GM12878 (cell line): ENCODE data around the gene NRSN2. TPM values are rescaled to one million over a fixed set of nuclear protein-coding genes. Genes with fewer than 3 reads are reported as not detected.

Experiments
- ATAC-seq: fragments of 200-7000 bp; cut with Tn5 transposase; 3 replicates; pipeline ENCODE4 v1.9.1; 2020; ENCODE audit warnings: mild to moderate bottlenecking, moderate library complexity
- BruUV-seq: library from RNA; stranded (reverse); fragments of 400-500 nt; replicated peaks from 2 replicates; lab custom pipeline; 2021; lab: Mats Ljungman, UMichigan
- CTCF ChIA-PET: fragments of 300-600 bp; sonication (Branson Sonifier 250); formaldehyde crosslinking; extraction: SDS; loops from one replicate; lab custom pipeline; 2021; ENCODE audit warnings: inconsistent platforms; lab: Yijun Ruan, JAX
- POLR2A ChIA-PET: fragments of 350-600 bp; formaldehyde crosslinking; extraction: SDS; loops from one replicate; lab custom pipeline; 2021; ENCODE audit warnings: inconsistent platforms; lab: Charles Lee
- RAD21 ChIA-PET: fragments of 300-600 bp; sonication (Branson Sonifier 250); formaldehyde crosslinking; loops from one replicate; lab custom pipeline; 2023; ENCODE audit warnings: antibody characterized with exemption; ENCODE audit not compliant: unreplicated experiment; lab: Charles Lee
- SMC1A ChIA-PET: fragments of 300-600 bp; sonication (Branson Sonifier 250); formaldehyde crosslinking; loops from one replicate; lab custom pipeline; 2023; ENCODE audit not compliant: unreplicated experiment, uncharacterized antibody; lab: Charles Lee
- DNase-seq: peaks from one replicate; pipeline ENCODE4 v3.0.0-alpha.2; 2011; ENCODE audit warnings: low read depth, low spot score
- FAIRE-seq: peaks from 3 replicates; lab custom pipeline; 2011; peaks lifted over from hg19 to GRCh38; lab: Jason Lieb, UNC
- H2AFZ ChIP-seq: 2 replicates; pipeline ENCODE4 v1.6.0; 2011; ENCODE audit warnings: low read depth, low read length, control low read depth; ENCODE audit not compliant: control insufficient read depth
- H3K27ac ChIP-seq: 2 replicates; pipeline ENCODE4 v1.5.1; 2011; ENCODE audit warnings: control low read depth; ENCODE audit not compliant: control insufficient read depth, insufficient read depth
- H3K27me3 ChIP-seq, 2 experiments: replicated peaks in 1 of 2; 2 replicates each; pipeline versions ENCODE4 v1.6.0 to v1.6.1; 2011; ENCODE audit warnings: low read length in 1 of 2; ENCODE audit not compliant: control insufficient read depth in 2 of 2, insufficient read depth in 2 of 2
- H3K36me3 ChIP-seq, 2 experiments: 2 replicates each; pipeline ENCODE4 v1.5.1; 2011; ENCODE audit warnings: low read length in 1 of 2; ENCODE audit not compliant: control insufficient read depth in 2 of 2, insufficient read depth in 2 of 2
- H3K4me1 ChIP-seq: 2 replicates; pipeline ENCODE4 v1.6.1; 2011; ENCODE audit warnings: mild to moderate bottlenecking, low read length, moderate library complexity, mixed read lengths; ENCODE audit not compliant: control insufficient read depth, insufficient read depth
- H3K4me2 ChIP-seq: 2 replicates; pipeline ENCODE4 v1.6.0; 2011; ENCODE audit warnings: control low read depth; ENCODE audit not compliant: control insufficient read depth, insufficient read depth
- H3K4me3 ChIP-seq: fragments of 200-600 bp; sonication (generic); 2 replicates; pipeline ENCODE4 v1.5.1; 2016
- H3K79me2 ChIP-seq: 2 replicates; pipeline ENCODE4 v1.6.0; 2011; ENCODE audit warnings: low read length; ENCODE audit not compliant: control insufficient read depth, insufficient read depth
- H3K9ac ChIP-seq: 2 replicates; pipeline ENCODE4 v1.8.0; 2011; ENCODE audit warnings: low read length, control low read depth, mixed read lengths; ENCODE audit not compliant: control insufficient read depth, insufficient read depth
- H3K9me3 ChIP-seq: replicated peaks from 3 replicates; pipeline ENCODE4 v1.5.1; 2011; ENCODE audit warnings: mild to moderate bottlenecking, low read length; ENCODE audit not compliant: control insufficient read depth, insufficient read depth
- H4K20me1 ChIP-seq: 2 replicates; pipeline ENCODE4 v1.6.0; 2011; ENCODE audit not compliant: control insufficient read depth, insufficient read depth
- ATF3 ChIP-seq: IDR thresholded peaks from 2 replicates; pipeline ENCODE4 v1.6.1; 2011; ENCODE audit warnings: low read depth, mild to moderate bottlenecking, low read length, moderate library complexity, borderline replicate concordance; ENCODE audit errors: extremely low read depth
- E2F8 ChIP-seq: fragments of 450-650 bp; IDR thresholded peaks from 2 replicates; pipeline ENCODE4 v1.6.1; 2018; ENCODE audit warnings: mild to moderate bottlenecking, low read depth, moderate library complexity; ENCODE audit not compliant: partially characterized antibody
- NR2C2 ChIP-seq: IDR thresholded peaks from 2 replicates; pipeline ENCODE4 v1.6.1; 2011; ENCODE audit warnings: borderline replicate concordance, low read depth; ENCODE audit not compliant: control insufficient read depth, insufficient read length
- RB1 ChIP-seq: fragments of 450-650 bp; formaldehyde crosslinking; IDR thresholded peaks from 2 replicates; pipeline ENCODE4 v1.6.1; 2017; ENCODE audit warnings: mild to moderate bottlenecking, borderline replicate concordance
- ZNF274 ChIP-seq: IDR thresholded peaks from one replicate; pipeline ENCODE4 v1.8.0; 2011; ENCODE audit not compliant: insufficient read length, insufficient read depth
- WGBS: methylation state at CpG from one replicate; pipeline ENCODE4 v1.1.6; 2016; ENCODE audit warnings: low lambda C conversion rate; ENCODE audit not compliant: insufficient replicate concordance, insufficient coverage; ENCODE audit errors: missing lambda C conversion rate; 5-methylcytosine and 5-hydroxymethylcytosine counted together
- in situ Hi-C: fragments of 300-500 bp; cut with MboI; formaldehyde crosslinking; loops from 9 replicates; pipeline ENCODE4 v1.14.3; 2018; ENCODE audit warnings: mixed read lengths
- intact Hi-C: fragments of 100-400 bp; cut with micrococcal nuclease; formaldehyde crosslinking; loops from one replicate; pipeline ENCODE4 v1.14.2; 2022; ENCODE audit not compliant: unreplicated experiment
- polyA plus RNA-seq, 11 experiments: library from polyadenylated mRNA; depleted of rRNA in 4 of 11; unstranded in 6 of 11; stranded (reverse) in 5 of 11; fragments of >200 nt; fragmentation: Nextera tagmentation in 4 of 11; fragmentation: Illumina TruSeq in 1 of 11; extraction: Ambion mirVana in 4 of 11; extraction: Trizol in 1 of 11; gene quantifications; 1 replicate in 1 of 11; 2 replicates in 10 of 11; pipeline versions ENCODE4 v1.2.1 to v1.2.3, GENCODE V29; 2011 to 2016; ENCODE audit warnings: inconsistent platforms in 2 of 11, missing spikeins in 2 of 11, low read depth in 1 of 11
- total RNA-seq, 4 experiments: library from RNA; depleted of rRNA in 3 of 4; stranded (reverse); fragments of >200 nt in 3 of 4; fragmentation: Illumina TruSeq in 1 of 4; extraction: Trizol in 1 of 4; gene quantifications; 2 replicates each; pipeline versions ENCODE4 v1.2.1 to v1.2.3, GENCODE V29; 2013 to 2021
- TF ChIP-seq, protein P1 (sequence below): IDR thresholded peaks from 2 replicates; pipeline ENCODE4 v1.6.1; 2011; ENCODE audit warnings: borderline replicate concordance, low read depth, mild to moderate bottlenecking, moderate library complexity, mixed read lengths, low read length; ENCODE audit not compliant: insufficient read depth; ENCODE audit errors: extremely low read length

Gene NRSN2
- total and polyA plus RNA-seq, 10 of the 15 experiments (the other 5 are each of a cell fraction or from before 2014, with no cell fraction given) = 6.2 to 32.4 (median 13.0) TPM

GRCh38 chr20:358891-359555 is 12.1 kb downstream of the NRSN2 start:
- H3K4me2 ChIP-seq = no peak overlapping the region
- ATAC-seq = no peak
- H3K4me3 ChIP-seq = no peak overlapping the region
- ChIA-PET CTCF (no interaction called here), POLR2A (interaction anchor here (0.5 to 0.6 kb wide), 2 partner anchors 48 to 956 kb away, joined by 3 to 6 read pairs; no protein-coding TSS in a partner anchor), SMC1A (interaction anchor here (1.3 kb wide), 1 partner anchor 121 kb away, joined by 3 read pairs; no protein-coding TSS in a partner anchor), RAD21 (no interaction called here)
- H3K4me1 ChIP-seq = peaks cover 17% of the 10 kb centered on the region
- H3K79me2 ChIP-seq = no peaks in the 10 kb centered on the region
- DNase-seq = no peak
- no peak overlapping the region for H3K27ac ChIP-seq
- intact Hi-C loops = no loop called here
- H3K9me3 ChIP-seq = no peaks in the 10 kb centered on the region
- in situ Hi-C loops = loop anchor here (10.0 kb wide), 1 partner anchor 376 kb away; no protein-coding TSS in a partner anchor
- H3K36me3 ChIP-seq = no peaks in the 10 kb centered on the region
- WGBS = 95% methylated on average over 4 of the region's 4 CpGs
- FAIRE-seq = no peak
- no peak overlapping the region for H2AFZ ChIP-seq
- H3K9ac ChIP-seq = no peak overlapping the region
- H4K20me1 ChIP-seq = no peaks in the 10 kb centered on the region; the same call in 1 of the 2 replicates
- TF ChIP-seq ATF3 (no peak), RB1 (no peak), NR2C2 (no peak), E2F8 (no peak), ZNF274 (no peak)
- TF ChIP-seq, protein P1, sequence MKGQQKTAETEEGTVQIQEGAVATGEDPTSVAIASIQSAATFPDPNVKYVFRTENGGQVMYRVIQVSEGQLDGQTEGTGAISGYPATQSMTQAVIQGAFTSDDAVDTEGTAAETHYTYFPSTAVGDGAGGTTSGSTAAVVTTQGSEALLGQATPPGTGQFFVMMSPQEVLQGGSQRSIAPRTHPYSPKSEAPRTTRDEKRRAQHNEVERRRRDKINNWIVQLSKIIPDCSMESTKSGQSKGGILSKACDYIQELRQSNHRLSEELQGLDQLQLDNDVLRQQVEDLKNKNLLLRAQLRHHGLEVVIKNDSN = no peak
- BruUV-seq = no TSS peak
- no peaks in the 10 kb centered on the region for H3K27me3 ChIP-seq
